ENCODE results near the gene CCT2. TPM values are rescaled to one million over a fixed set of nuclear protein-coding genes. Genes with fewer than 3 reads are reported as not detected.

CCT2 gene
- total and polyA plus RNA-seq, 2 experiments from 2014 or later, result 237 to 307 TPM

DNA sequence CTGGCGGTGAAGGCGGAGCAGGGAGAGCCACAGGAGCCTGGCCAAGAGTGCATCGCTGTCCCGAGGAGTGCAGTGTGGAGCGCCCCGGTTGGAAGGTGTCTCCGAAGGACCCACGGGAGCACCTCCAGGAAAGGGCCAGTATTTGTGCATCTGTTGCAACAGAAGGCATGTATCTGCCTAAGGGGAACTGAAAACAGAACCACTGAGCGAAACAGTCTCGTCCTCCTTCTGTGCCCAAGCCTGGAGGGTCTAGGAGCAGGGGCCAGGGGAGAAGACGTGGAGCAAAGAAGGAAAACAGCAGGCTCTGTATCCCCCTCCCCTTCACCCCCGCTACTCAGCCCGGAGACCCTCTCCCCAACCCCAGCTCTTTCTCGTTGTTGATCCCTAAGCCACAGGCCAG lies 30.8 kb downstream of the CCT2 start:
- Histone ChIP-seq H3K27me3 (no peaks in the 10 kb centered on the region), H3K4me3 (no peak overlapping the region), H3K4me1 (ENCODE audit: low read depth) (peaks cover 25% of the 10 kb centered on the region), H3K9me3 (ENCODE audit: low read depth) (no peaks in the 10 kb centered on the region), H3K36me3 (no peaks in the 10 kb centered on the region), H3K27ac (no peak overlapping the region)
- no peak for DNase-seq (ENCODE audit: low read depth in 1 of 2, low spot score in 1 of 2)
- TF ChIP-seq, protein P1, sequence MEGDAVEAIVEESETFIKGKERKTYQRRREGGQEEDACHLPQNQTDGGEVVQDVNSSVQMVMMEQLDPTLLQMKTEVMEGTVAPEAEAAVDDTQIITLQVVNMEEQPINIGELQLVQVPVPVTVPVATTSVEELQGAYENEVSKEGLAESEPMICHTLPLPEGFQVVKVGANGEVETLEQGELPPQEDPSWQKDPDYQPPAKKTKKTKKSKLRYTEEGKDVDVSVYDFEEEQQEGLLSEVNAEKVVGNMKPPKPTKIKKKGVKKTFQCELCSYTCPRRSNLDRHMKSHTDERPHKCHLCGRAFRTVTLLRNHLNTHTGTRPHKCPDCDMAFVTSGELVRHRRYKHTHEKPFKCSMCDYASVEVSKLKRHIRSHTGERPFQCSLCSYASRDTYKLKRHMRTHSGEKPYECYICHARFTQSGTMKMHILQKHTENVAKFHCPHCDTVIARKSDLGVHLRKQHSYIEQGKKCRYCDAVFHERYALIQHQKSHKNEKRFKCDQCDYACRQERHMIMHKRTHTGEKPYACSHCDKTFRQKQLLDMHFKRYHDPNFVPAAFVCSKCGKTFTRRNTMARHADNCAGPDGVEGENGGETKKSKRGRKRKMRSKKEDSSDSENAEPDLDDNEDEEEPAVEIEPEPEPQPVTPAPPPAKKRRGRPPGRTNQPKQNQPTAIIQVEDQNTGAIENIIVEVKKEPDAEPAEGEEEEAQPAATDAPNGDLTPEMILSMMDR (IDR thresholded peaks at IDR 0.05; ENCODE audit: low read depth, low read length), result no peak

DNA sequence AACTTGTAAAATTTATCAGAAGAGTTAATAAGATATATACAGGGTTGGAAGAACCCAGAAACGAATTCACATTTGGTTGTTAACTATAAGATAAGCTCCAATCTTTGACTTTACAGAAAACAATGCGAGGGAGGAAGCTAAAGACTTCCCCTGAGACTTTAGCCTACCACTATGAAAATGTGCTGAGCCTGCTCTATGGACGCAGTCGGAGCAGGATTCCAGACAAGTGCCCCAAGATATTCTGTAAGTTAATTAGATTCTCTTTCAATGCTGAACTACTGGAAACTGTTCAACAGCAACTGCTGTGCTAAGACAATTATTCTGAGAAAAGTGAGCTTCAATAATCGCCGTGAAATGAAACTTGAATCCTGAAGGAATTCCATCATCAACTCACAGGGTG lies 33.8 kb downstream of the CCT2 start:
- Histone ChIP-seq H3K4me3 (no peak overlapping the region), H3K4me1 (ENCODE audit: low read depth) (peaks cover 3% of the 10 kb centered on the region), H3K27me3 (no peaks in the 10 kb centered on the region), H3K9me3 (ENCODE audit: low read depth) (no peaks in the 10 kb centered on the region), H3K36me3 (no peaks in the 10 kb centered on the region), H3K27ac (no peak overlapping the region)
- TF ChIP-seq, protein P1 (IDR thresholded peaks at IDR 0.05; ENCODE audit: low read depth, low read length), result no peak
- DNase-seq (ENCODE audit: low read depth in 1 of 2, low spot score in 1 of 2), result peak in 1 of 2 donors; percentile 48

DNA sequence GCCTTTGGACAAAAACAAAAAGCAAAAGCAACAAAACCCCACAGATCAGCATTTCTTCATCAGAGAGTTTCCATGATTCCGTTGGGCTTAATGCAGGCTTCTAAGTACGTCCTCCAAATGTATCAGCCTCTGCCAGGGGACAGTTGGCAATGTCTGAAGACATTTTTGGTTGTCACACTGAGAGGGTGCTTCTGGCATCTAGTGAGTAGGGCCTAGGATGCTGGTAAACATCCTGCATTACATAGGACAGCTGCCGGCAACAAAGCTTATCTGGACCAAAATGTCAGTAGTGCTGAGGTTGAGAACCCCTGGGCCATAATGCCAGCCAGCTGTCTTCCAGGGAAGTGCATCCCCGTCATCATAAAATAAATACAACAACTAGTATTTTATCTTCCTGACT lies 34.8 kb downstream of the CCT2 start:
- no peak for DNase-seq (ENCODE audit: low read depth in 1 of 2, low spot score in 1 of 2)
- TF ChIP-seq, protein P1 (IDR thresholded peaks at IDR 0.05; ENCODE audit: low read depth, low read length), result no peak
- no peaks in the 10 kb centered on the region for H3K27me3 ChIP-seq

DNA sequence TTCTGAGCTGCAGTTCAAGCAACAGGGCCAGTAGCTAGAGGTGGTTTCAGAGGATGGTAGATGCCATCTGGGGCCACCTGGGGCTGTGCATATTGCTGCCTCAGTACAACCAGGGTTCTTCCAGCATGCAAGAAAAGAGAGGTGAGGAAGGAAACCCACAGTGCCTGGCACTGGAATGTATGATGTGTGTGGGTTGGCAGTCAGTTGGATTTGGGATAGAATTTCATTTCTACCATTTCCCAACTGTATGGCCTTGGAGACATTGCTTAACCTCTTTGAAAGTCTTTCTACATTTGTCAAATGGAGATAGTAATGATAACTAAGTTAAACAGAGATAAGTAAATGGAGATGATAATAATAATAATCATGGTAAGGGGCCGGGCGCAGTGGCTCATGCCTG lies 35.7 kb downstream of the CCT2 start:
- Histone ChIP-seq H3K4me3 (no peak overlapping the region), H3K27ac (no peak overlapping the region), H3K4me1 (ENCODE audit: low read depth) (peaks cover 6% of the 10 kb centered on the region), H3K27me3 (no peaks in the 10 kb centered on the region), H3K36me3 (no peaks in the 10 kb centered on the region), H3K9me3 (ENCODE audit: low read depth) (no peaks in the 10 kb centered on the region)
- TF ChIP-seq, protein P1 (IDR thresholded peaks at IDR 0.05; ENCODE audit: low read depth, low read length), result no peak
- DNase-seq (ENCODE audit: low read depth in 1 of 2, low spot score in 1 of 2), result peak in 1 of 2 donors; percentile 11

More for the DNA sequence above, 34.8 kb downstream of the CCT2 start:
- H3K36me3 ChIP-seq, result no peaks in the 10 kb centered on the region
- no peaks in the 10 kb centered on the region for H3K9me3 ChIP-seq (ENCODE audit: low read depth)
- no peak overlapping the region for H3K27ac ChIP-seq
- no peak overlapping the region for H3K4me3 ChIP-seq
- peaks cover 6% of the 10 kb centered on the region for H3K4me1 ChIP-seq (ENCODE audit: low read depth)

DNA sequence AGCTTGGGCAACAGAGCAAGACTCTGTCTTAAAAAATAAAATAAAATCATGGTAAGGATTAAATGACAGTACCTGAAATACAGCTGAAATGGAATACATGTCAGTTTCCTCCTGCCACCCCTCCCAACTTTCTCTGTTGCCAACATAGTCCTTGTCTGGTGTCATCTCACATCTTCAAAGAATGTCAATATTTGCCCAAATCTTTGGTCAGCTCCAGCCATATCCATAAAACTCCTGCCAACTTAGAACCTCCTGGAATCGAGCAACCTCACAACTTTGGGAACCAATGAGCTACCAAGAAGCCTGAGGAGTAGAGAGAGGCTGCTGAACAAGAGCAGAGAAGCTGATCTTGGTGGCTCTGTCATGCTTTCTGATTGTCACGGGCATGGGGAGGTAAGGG lies 36.3 kb downstream of the CCT2 start:
- no peaks in the 10 kb centered on the region for H3K27me3 ChIP-seq
- peaks cover 6% of the 10 kb centered on the region for H3K4me1 ChIP-seq (ENCODE audit: low read depth)
- H3K9me3 ChIP-seq (ENCODE audit: low read depth), result no peaks in the 10 kb centered on the region
- TF ChIP-seq, protein P1 (IDR thresholded peaks at IDR 0.05; ENCODE audit: low read depth, low read length), result no peak
- no peaks in the 10 kb centered on the region for H3K36me3 ChIP-seq
- no peak for DNase-seq (ENCODE audit: low read depth in 1 of 2, low spot score in 1 of 2)
- no peak overlapping the region for H3K4me3 ChIP-seq
- H3K27ac ChIP-seq, result no peak overlapping the region

DNA sequence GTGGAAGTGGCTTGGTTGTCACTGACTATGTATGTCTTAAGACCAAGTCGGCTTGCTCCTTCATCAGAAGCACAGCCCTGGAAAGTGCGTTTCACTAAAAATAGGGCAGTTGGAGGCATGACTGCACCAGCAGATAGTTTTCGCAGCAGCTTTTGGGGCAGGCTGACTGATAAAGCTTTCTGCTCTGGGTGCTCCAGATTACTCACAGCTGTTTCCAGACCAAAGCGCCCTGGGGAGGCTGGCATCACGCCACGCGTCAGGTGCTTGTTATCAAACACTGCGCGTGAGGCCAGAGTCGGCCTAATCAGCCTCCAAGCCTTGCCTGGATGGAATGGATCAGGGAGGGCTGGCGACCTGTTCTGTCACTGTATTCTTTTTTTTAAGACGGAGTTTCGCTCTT lies 38.7 kb downstream of the CCT2 start:
- TF ChIP-seq, protein P1 (IDR thresholded peaks at IDR 0.05; ENCODE audit: low read depth, low read length), result no peak
- Histone ChIP-seq H3K27ac (peak overlapping the region; percentile 61), H3K27me3 (no peaks in the 10 kb centered on the region), H3K36me3 (no peaks in the 10 kb centered on the region), H3K4me1 (ENCODE audit: low read depth) (peaks cover 8% of the 10 kb centered on the region), H3K4me3 (no peak overlapping the region), H3K9me3 (ENCODE audit: low read depth) (no peaks in the 10 kb centered on the region)
- peak; percentile 44 to 59 for DNase-seq (ENCODE audit: low read depth in 1 of 2, low spot score in 1 of 2)
